T-helper 22 cell (primary cell): ENCODE data around the gene CTXND1.

ENCODE experiments used
- DNase-seq: peaks from one replicate; pipeline ENCODE4 v3.0.0-alpha.2; 2020; ENCODE audit warnings: low read depth

The CTXND1 gene

GRCh38 chr15:80182611-80183261, 69.3 kb downstream of the CTXND1 start:
- no peak for DNase-seq

- DNase-seq = no peak
Observed at GRCh38 chr15:80180986-80181385, 71.0 kb downstream of the CTXND1 start.

GRCh38 chr15:80180468-80180867, 71.5 kb downstream of the CTXND1 start:
- DNase-seq = no peak

- DNase-seq = no peak
Observed at GRCh38 chr15:80179935-80180334, 72.1 kb downstream of the CTXND1 start.

GRCh38 chr15:80179025-80179759, 72.8 kb downstream of the CTXND1 start:
- no peak for DNase-seq

GRCh38 chr15:80177156-80177555, 74.9 kb downstream of the CTXND1 start:
- no peak for DNase-seq

- DNase-seq = no peak
Observed at GRCh38 chr15:80176443-80176842, 75.6 kb downstream of the CTXND1 start.

- DNase-seq = no peak
Observed at GRCh38 chr15:80175436-80175835, 76.6 kb downstream of the CTXND1 start.

- no peak for DNase-seq
Observed at GRCh38 chr15:80174017-80174746, 77.8 kb downstream of the CTXND1 start.

GRCh38 chr15:80173022-80173759, 78.8 kb downstream of the CTXND1 start:
- DNase-seq = no peak

- no peak for DNase-seq
Observed at GRCh38 chr15:80172401-80172800, 79.6 kb downstream of the CTXND1 start.

GRCh38 chr15:80171787-80172186, 80.2 kb downstream of the CTXND1 start:
- no peak for DNase-seq

- no peak for DNase-seq
Observed at GRCh38 chr15:80170596-80170995, 81.4 kb downstream of the CTXND1 start.

- no peak for DNase-seq
Observed at GRCh38 chr15:80169768-80170357, 82.2 kb downstream of the CTXND1 start.

- DNase-seq = no peak
Observed at GRCh38 chr15:80168421-80168820, 83.6 kb downstream of the CTXND1 start.

GRCh38 chr15:80167936-80168335, 84.1 kb downstream of the CTXND1 start:
- DNase-seq = no peak

GRCh38 chr15:80163897-80164296, 88.1 kb downstream of the CTXND1 start:
- no peak for DNase-seq

GRCh38 chr15:80163217-80163616, 88.8 kb downstream of the CTXND1 start:
- no peak for DNase-seq

GRCh38 chr15:80162059-80162554, 89.9 kb downstream of the CTXND1 start:
- no peak for DNase-seq

- no peak for DNase-seq
Observed at GRCh38 chr15:80161468-80162016, 90.5 kb downstream of the CTXND1 start.

- DNase-seq = no peak
Observed at GRCh38 chr15:80160570-80161156, 91.3 kb downstream of the CTXND1 start.
